LHCN-M2 (cell line): Measurements from ENCODE around the gene BBX. TPM values are rescaled to one million over a fixed set of nuclear protein-coding genes. Genes with fewer than 3 reads are reported as not detected.
"Not testable (repeated sequence)": the region's sequence is repeated elsewhere in the genome, so short reads cannot be mapped to it uniquely, and the experiment has no call there.

Experiments
- DNase-seq: peaks from one replicate; pipeline ENCODE4 v3.0.0-alpha.2; 2012; ENCODE audit warnings: low read depth
- total RNA-seq: library from RNA; depleted of rRNA; stranded (reverse); fragments of >200 nt; gene quantifications from 2 replicates; pipeline ENCODE4 v1.2.3, GENCODE V29; 2014

Gene BBX
- total RNA-seq, 1 experiment from 2014 or later = 35.1 TPM

DNA sequence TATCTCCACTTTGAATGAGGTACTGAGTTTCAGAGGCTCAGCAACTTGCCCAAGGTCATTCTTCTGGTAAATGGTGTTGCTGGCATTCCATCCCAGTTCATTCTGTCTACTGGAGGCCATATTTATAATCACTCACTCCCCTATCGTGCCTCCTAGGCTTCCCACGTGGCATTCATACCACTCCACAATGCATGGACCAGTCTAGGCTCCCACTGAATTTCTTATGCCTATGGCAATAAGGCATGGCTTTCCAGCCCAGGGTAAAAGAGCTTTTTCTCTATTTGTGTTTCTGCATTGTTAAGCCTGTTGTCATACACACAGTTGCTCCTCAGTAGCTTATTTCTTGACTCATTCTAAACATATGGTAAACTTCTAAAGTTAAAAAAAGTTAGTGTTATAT lies 19.9 kb downstream of the BBX start:
- peak; percentile 7 for DNase-seq

DNA sequence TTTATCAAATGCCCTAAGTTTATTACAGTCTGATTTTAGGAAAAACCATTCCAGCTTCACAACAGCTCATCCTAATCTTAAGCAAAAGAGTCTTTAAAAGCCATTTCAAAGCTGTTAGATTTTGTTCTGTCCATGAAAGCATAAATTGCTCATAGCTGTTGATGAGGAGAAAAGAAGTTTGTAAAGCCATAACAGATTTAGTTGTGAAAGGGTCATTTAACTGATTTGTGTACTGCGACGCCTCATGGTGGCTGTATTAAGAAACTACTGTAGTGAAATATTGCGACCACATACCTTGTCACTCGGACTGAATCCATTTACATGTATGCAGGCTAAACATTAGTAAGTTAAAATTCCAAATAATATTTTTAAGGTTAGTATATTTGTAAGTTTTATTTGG lies 20.9 kb downstream of the BBX start:
- DNase-seq = peak; percentile 20

DNA sequence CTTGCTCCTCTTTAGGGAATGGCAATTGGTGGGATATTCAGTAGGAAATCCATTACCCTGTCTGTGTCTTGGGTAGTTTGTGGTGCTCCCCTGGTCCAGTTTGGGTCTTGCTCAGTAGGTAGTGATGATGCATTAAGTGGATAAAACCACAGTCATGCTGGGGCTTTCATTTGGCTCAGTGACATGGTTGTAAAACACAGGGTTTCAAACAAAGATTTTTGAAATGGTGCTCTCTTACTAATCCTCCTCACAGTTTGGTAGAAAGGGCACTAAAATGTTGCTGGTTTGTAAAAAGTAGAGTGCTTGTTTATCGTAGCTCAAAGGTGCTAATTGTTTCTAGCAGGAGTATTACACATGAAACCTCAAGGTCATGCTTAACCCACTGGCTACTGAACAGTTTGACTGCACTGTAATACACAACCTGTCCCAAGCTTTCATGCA lies 22.9 kb downstream of the BBX start:
- DNase-seq = peak; percentile 27

DNA sequence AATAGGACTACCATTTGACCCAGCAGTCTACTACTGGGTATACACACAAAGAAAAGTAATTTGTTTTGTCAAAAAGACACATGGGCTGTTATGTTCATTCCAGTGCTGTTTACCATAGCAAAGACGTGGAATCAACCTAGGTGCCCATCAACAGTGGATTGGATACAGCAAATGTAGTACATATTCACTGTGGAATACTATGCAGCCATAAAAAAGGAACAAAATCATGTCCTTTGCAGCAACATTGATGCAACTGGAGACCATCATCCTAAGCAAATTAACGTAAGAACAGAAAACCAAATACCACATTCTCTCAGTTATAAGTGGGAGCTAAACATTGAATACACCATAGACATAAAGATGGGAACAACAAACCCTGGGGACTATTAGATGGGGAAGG lies 25.8 kb downstream of the BBX start:
- no peak for DNase-seq

DNA sequence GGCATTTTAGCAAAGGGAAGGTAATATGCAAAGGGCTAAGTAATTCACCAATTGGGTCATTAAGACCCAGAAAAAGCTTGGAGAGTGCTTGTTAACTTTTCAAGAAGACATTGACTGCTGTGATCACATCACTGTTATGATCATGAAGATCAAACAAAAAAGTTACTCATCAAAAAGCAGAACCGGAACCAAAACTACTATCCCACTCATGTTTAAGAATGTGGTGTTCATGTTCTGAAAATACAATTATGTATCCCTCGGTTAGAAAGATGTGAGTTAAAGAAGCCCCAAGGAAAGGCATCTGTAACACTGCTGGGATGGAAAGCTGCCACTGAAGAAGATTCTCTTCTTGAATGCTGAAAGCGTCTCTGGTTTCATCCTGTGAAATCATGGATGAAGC lies 32.6 kb downstream of the BBX start:
- no peak for DNase-seq

DNA sequence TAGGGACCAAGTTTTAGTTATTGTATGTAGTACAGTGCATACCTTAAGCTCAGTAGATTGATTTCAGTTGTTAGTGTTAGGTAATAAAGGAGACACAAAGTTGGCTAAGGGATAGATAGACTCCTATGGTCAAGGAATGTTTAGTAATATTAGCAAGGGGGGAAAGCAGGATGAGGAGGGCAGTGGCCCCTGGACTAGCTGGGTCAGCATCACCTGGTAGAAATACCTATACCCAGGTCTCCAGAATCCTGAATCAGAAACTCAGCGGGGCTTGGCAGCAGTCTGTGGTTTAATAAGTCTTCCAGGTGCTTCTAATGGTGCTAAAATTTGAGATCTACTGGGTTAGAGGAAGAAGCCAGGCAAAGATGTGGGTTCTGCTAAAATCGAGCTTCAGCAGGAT lies 35.0 kb downstream of the BBX start:
- no peak for DNase-seq

DNA sequence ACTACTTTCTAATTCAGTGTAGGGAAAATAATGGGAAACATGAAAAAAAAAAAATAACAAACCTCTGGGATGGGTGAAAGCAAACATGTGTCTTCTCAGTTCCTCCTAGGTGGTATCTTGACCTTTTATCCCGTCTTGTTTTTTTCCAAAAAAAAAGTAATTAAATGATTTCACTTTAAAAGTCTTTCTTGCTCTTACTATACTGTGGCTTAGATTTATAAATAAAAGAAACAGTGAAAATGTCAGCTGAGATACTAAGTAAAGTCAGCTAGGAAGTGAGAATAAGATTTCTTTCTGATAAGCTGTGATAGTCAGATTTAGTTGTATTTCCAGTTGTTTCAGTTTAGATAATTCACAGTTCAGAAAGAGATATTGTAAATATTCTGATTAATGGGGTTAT lies 37.4 kb downstream of the BBX start:
- DNase-seq = no peak

DNA sequence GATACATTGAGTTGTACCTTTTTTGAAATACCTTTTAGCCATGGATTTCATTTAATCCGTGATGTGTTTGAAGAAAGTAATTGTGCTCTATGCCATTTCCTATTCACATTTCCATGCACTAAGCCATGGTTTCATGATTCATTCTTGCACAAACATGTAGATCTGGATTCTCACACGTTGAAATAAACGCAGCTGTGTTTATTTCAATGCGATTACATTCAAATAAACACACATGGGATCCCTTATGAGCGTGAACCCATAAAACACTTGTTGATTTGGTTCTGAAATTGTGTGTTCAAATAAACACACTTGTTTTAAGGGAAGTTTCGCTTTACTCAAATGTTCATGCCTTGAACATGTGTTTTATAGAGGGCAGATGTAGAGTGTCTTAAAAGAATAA lies 39.2 kb downstream of the BBX start:
- DNase-seq = no peak

DNA sequence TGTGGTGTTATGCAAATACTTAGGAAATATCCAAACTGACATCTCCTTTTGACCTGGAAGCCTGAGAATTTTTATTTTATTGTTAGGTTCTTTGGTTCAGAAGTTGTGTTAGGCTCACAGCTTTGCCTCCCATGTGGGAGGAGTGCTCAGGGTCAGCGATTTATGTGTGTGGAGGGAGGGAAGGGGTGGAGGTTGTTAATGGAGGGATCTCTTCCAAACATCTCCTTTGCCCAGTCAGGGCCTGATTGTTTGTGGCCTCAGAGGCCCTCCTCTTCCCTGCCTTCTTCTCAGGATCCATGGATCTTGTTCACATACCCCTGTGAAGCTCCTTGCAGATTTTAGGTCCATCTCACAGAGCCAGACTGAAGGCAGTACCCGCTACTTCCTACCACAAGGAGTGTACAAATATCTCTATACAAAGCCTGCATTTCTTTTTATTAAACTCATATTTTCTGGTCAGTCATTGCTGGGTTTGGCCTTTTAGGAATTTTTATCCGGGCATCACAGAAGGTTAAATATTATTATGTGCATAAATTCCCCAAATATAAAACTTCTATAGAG lies 40.3 kb downstream of the BBX start:
- DNase-seq = no peak

DNA sequence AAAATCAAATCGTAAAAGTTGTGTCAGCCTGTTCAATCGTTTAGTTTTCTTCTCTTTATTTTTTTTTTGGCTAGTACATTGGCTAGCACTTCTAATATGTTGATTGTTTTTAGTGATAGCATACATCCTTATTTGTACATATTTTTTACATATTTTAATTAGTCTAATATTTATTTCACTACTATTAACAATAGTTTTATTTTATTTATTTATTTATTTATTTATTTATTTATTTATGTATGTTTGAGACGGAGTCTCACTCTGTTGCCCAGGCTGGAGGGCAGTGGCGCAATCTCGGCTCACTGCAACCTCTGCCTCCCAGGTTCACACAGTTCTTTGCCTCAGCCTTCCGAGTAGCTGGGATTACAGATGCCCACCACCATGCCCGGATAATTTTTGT lies 42.5 kb downstream of the BBX start:
- not testable (repeated sequence) for DNase-seq

DNA sequence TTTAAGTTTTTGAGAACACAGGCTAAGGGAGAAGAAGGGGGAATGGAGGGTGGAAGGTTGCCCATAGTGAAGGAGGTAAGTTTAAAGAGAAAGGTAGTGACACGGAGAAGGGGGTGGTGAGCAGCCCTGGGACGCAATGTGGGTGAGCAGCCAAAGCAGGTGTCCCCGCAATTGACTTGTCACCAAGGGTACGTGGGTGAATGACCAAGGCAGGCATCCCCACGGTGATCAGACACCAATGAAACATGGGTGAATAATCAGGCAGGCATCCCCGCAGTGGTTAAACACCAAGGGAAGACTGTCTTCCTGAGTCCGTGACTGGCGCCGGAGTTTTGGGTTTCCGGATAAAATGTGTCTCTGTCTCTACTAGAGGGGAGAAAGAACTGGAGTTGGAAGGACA lies 48.3 kb downstream of the BBX start:
- DNase-seq = peak; percentile 7

DNA sequence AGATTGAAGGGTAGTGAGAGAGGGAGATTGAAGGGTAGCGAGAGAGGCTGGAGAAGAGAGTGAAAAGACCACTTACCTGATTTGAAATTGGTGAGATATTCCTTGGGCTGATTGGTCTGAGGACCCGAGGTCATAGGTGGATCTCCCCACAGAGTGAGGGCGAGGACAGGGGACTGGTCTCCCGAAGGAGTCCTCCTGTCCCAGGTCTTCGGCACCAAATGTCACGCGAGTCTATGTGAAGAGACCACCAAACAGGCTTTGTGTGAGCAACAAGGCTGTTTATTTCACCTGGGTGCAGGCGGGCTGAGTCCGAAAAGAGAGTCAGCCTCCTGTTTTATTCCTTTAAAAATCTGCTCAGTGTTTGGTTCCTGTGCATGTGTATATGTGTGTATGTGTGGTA lies 48.7 kb downstream of the BBX start:
- not testable (repeated sequence) for DNase-seq

DNA sequence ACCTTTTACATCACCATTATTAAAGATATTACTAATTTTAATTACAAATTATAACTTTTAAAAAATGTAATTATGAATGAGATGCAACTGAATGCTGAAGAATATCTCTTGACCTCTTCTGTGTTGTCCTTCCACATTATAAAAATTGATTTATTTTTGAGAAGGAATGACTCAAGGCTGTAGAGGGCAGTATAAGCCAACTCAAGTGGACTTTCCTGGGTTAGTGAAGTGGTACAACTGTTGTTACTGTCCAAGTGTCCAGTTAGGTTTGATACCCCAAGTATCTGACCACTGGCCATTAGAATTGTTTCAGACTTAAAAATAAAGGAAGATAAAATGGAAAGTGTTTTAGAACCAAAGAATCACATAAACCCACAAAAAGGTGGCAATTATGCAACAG lies 51.9 kb downstream of the BBX start:
- peak; percentile 49 for DNase-seq

DNA sequence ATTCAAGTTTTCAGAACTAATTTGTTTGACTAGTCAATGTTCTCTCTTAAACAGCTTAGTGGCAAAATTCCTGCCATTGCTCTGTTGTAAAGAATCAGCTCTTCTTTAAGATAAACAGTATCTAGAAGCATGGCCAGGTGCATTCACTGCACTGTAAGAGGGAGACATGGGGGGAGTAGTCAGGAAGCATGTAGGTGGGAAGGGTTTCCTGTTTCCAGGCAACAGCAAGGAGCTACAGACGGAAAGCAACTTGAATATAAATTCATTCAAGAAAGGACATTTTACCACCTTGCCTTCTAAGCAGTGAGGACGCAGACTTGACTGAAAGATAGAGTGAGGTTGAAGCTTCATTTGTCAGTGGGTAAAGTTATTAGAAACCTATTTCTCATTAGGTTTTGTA lies 55.3 kb downstream of the BBX start:
- DNase-seq = no peak

DNA sequence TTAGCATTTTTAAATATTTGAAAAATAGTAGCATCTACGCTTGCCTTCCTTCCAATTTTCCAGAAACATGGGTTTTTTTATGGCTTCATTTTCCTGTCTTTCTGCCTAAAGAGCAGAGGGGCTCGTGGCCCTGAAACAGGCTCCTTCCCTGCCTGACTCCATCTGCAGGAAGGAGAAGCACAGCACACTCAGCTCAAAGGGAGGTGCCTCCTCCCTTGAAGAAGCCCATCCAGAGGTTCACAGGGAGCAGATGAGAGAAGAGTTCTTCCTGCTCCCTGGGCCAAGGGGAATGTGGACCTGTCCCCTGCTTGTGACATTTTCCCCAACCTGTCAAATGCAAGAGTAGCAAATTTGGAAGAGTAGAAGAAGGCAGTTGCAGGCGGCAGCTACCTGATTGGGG lies 55.8 kb downstream of the BBX start:
- no peak for DNase-seq

DNA sequence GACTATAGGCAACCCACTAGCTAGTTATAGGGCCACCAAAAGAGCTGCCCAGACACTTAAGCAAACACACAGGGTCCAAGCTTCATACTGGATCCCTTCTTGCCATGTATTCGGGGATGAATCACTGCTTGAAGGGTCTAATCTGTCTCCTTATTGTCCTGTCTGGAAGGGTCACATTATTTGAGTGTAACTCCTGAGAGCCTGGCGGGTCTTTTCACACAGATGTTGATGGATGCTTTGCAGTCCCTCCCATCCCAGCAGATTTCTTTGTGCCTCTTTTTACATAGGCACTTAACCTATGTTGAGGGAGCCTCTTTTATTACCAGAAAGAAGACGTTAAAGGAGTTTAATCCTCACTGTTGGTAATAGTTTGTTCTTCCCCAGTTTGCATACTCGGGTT lies 56.6 kb downstream of the BBX start:
- DNase-seq = no peak

DNA sequence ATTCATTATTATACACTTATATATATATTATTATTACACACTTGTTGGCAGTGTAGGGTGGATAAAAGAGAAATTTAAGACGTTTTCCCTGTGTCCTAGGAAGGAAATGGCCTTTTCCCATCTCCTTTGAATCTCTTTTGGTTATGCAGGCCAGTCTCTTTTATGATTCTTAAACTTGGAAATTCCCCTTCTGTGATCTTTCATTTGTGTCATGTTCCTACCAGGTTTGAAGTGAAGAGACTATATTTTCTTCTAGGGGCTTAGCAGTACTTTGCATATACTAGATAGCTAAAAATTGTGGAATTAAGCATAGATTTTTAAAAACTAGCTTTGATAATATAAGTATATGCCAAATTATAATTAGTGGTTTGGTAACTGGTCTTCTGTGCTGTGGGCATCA lies 58.5 kb downstream of the BBX start:
- DNase-seq = no peak

DNA sequence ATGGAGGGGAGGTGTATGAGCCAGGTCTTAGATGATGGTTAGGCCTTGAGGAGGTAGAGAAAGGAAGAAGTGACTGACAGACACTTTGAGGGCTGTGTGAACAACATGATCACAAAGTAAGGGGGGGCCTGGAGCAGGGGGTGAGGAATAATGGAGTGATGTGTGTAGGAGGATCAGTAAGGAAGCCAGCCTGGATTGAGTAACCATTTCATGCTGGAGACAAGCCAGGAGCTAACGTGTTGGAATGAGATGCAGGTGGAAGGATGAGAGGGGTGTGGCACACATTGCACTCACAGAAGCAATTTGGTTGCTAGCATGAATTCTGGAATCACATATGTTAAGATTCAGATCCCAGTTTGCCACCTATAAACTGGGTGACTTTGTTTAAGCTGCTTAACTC lies 65.5 kb downstream of the BBX start:
- DNase-seq = no peak

DNA sequence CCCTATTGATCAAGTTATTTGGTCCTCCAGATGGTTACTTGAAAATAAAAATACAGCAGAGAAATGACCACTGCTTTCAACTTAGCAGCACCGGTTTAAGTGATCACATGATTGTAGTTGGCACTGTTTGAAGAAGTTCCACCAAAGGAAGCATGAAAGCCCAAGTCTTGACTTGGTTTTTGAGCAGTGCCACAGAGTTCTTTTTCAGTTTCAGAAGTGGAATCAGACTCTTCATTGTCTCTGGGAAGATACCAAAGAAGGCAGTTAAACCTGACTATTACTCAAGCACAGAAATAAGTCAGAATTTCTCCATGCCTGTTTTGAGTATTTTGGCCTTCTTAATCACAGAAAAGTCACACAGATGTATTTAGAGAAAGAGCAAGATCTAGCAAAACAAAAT lies 66.7 kb downstream of the BBX start:
- DNase-seq = no peak

DNA sequence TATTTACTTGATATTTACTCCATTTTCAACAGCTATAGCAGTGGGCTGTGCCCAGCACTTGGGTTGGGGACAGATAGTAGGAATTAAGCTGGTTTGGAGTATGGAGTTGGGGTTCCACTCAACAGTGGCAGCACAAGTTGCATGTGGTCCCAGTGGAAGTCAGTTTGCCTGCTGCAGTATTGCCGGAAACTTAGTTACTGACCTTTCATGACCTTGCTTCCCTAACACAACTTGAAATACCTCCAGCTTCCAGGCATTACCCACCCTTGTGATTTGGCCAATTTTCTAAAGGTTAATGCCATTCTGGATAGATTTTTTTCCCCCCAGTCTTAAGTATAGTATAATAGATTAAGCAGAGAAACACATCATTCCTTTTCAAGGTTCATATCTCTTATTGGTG lies 68.0 kb downstream of the BBX start:
- no peak for DNase-seq

DNA sequence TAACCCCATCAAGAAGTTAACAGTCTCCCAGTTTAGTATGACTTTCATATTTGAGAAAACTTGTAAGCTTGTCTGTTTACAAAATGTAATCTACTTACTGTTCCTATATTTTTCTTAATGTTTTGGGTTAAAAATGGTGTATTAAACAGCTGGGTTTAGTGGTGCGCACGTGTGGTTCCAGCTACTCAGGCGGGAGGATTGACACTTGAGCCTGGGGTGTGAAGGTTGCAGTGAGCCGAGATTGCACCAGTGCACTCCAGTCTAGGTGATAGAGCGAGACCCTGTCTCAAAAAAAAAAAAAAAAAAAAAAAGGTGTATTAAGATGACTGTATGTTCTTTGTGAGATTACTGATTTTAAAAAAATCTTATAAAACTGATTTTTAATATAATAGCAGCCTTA lies 69.3 kb downstream of the BBX start:
- no peak for DNase-seq

DNA sequence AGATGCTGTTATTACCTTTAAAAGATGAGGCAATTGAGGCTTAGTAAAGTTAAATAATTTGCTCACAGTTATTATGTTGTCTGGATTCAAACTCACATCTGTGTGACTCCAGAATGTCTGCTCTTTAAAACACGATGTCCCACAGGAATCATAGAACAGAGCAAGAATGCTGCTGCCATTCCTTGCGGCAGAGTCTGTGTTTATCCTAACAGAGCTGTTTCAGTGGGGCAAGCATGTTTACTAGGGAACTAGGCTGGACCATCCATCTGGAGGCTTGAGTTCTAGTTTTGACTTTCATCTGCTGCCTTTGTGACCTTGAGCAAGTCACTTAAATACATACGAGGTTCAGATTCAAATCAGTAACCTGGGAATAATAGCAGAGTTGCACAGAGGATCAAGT lies 72.1 kb downstream of the BBX start:
- no peak for DNase-seq

DNA sequence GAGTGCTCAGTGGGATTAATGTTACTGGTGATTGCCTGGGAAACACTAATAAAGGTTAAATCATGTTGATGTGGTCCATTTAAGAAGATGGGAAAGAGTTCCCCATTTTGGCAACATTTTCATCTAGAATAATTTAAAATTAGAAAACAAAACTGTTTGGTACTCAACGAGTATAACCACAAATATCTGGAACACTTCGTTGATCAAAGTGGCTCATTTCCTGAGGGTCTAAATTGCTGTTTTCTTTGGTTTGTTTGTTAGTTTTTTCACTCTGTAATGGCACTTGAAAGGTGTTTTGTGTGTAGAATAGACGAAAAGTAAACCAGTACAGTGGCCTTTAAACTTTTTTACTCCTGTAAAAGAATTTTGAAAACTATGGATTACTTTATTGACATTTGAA lies 73.9 kb downstream of the BBX start:
- DNase-seq = no peak

DNA sequence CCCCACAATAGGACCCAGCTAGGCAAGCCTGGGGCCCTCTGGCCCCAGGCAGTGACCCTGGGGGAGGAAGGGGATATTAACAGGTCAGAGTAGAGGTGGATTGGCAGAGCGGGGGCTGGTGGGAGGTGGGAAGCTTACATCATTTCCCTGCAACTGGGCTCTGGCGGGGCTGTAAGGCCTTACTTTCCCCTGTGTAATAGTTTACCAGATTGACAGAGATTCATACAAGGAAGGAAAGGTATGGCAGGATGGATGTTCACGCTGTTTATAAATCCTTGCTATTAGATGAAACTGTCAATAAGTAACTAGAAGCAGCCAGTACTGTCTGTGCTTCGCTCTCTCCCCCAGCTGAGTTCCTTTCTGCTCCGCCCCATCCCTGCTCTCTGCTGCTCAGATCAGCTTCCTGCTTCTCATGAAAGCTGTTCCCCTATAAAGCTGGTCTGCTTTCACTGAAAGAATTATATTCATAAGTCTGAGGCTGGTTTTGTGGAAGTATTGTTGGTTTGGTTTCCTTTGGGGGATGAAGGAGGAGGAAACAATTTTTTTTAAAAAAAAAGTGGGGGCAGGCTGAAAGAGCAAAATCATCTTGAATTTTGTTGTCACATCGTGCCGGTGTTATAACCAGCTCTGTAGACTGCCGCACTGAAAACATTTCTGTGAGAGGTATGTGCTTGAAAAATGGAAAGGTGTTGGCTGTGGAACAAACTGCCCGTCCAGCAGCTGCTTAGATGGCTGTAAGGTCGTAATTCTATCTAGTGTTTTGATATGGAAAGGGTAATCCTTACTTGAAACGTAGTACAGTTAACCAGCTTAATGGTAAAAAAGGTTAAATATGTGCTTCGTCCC lies 76.4 kb downstream of the BBX start:
- DNase-seq = peak; percentile 57
